GM23338 (cell line): ENCODE data around the gene SNX30. TPM values are rescaled to one million over a fixed set of nuclear protein-coding genes. Genes with fewer than 3 reads are reported as not detected.

Experiments used
- ATAC-seq: fragments of 200-7000 bp; cut with Tn5 transposase; 3 replicates; pipeline ENCODE4 v1.9.1; 2020
- DNase-seq: peaks from one replicate; pipeline ENCODE4 v3.0.0-alpha.2; 2015; ENCODE audit warnings: low spot score
- H2AFZ ChIP-seq: fragments of 200-600 bp; sonication (generic); 2 replicates; pipeline ENCODE4 v1.8.0; 2016; ENCODE audit warnings: antibody characterized with exemption, mild to moderate bottlenecking, moderate library complexity
- H3F3A ChIP-seq: fragments of 200-600 bp; sonication (generic); replicated peaks from 2 replicates; pipeline ENCODE4 v1.8.0; 2017; ENCODE audit warnings: antibody characterized with exemption, mixed run types, low read depth
- H3K27ac ChIP-seq: fragments of 200-600 bp; sonication (generic); 2 replicates; pipeline ENCODE4 v1.6.1; 2016; ENCODE audit warnings: low read depth
- H3K27me3 ChIP-seq: fragments of 200-600 bp; sonication (generic); 2 replicates; pipeline ENCODE4 v1.8.0; 2016; ENCODE audit warnings: mild to moderate bottlenecking, mixed run types, moderate library complexity; ENCODE audit not compliant: insufficient read depth
- H3K36me3 ChIP-seq: fragments of 200-600 bp; sonication (generic); 2 replicates; pipeline ENCODE4 v1.8.0; 2016; ENCODE audit warnings: mild to moderate bottlenecking; ENCODE audit not compliant: insufficient read depth
- H3K4me1 ChIP-seq: fragments of 200-600 bp; sonication (generic); 2 replicates; pipeline ENCODE4 v1.8.0; 2016; ENCODE audit warnings: mild to moderate bottlenecking, moderate library complexity; ENCODE audit not compliant: insufficient read depth
- H3K4me2 ChIP-seq: fragments of 200-600 bp; sonication (generic); 2 replicates; pipeline ENCODE4 v1.7.1; 2017; ENCODE audit warnings: mixed run types
- H3K4me3 ChIP-seq: fragments of 200-600 bp; sonication (generic); 2 replicates; pipeline ENCODE4 v1.6.1; 2016; ENCODE audit warnings: mixed run types
- H3K79me2 ChIP-seq: fragments of 200-600 bp; sonication (generic); replicated peaks from 2 replicates; pipeline ENCODE4 v1.8.0; 2017; ENCODE audit warnings: mild to moderate bottlenecking; ENCODE audit not compliant: insufficient read depth
- H3K9me2 ChIP-seq: fragments of 200-600 bp; sonication (generic); 2 replicates; pipeline ENCODE4 v1.8.0; 2017; ENCODE audit not compliant: insufficient read depth
- H4K20me1 ChIP-seq: fragments of 200-600 bp; sonication (generic); replicated peaks from 2 replicates; pipeline ENCODE4 v1.8.0; 2017; ENCODE audit warnings: mild to moderate bottlenecking; ENCODE audit not compliant: insufficient read depth
- H3K27ac Mint-ChIP-seq: 2 replicates; pipeline ENCODE4 v1.8.0; 2020; ENCODE audit warnings: inconsistent platforms, mild to moderate bottlenecking, moderate library complexity, mixed read lengths
- H3K27me3 Mint-ChIP-seq: 3 replicates; pipeline ENCODE4 v1.8.0; 2022; ENCODE audit warnings: low read depth, mild to moderate bottlenecking, moderate library complexity, mixed read lengths, inconsistent platforms; ENCODE audit not compliant: insufficient read depth, poor library complexity
- H3K36me3 Mint-ChIP-seq: 3 replicates; pipeline ENCODE4 v1.8.0; 2021; ENCODE audit warnings: low read depth, mild to moderate bottlenecking, inconsistent platforms, moderate library complexity, mixed read lengths
- H3K4me1 Mint-ChIP-seq: 3 replicates; pipeline ENCODE4 v1.8.0; 2020; ENCODE audit warnings: mild to moderate bottlenecking, inconsistent platforms, mixed read lengths
- H3K4me3 Mint-ChIP-seq: 3 replicates; pipeline ENCODE4 v1.8.0; 2021; ENCODE audit warnings: moderate library complexity, mild to moderate bottlenecking, inconsistent platforms, mixed read lengths
- H3K9me3 Mint-ChIP-seq: 3 replicates; pipeline ENCODE4 v1.8.0; 2020; ENCODE audit warnings: moderate library complexity, mild to moderate bottlenecking, inconsistent platforms, mixed read lengths
- CREB1 ChIP-seq: fragments of 250-450 bp; sonication (Bioruptor Pico); IDR thresholded peaks from 2 replicates; pipeline ENCODE4 v1.5.0; 2020; ENCODE audit warnings: low read depth, mild to moderate bottlenecking, moderate library complexity
- EZH2 ChIP-seq: fragments of 200-600 bp; sonication (generic); IDR thresholded peaks from one replicate; pipeline ENCODE4 v1.8.0; 2017; ENCODE audit warnings: antibody characterized with exemption, mild to moderate bottlenecking, low read depth; ENCODE audit not compliant: unreplicated experiment
- EZH2phosphoT487 ChIP-seq: fragments of 200-600 bp; sonication (generic); IDR thresholded peaks from one replicate; pipeline ENCODE4 v1.8.1; 2018; ENCODE audit warnings: antibody characterized with exemption; ENCODE audit not compliant: unreplicated experiment
- JUNB ChIP-seq: IDR thresholded peaks from one replicate; pipeline ENCODE4 v1.6.1; 2016; ENCODE audit warnings: antibody characterized with exemption; ENCODE audit not compliant: unreplicated experiment
- NANOG ChIP-seq: IDR thresholded peaks from 2 replicates; pipeline ENCODE4 v1.6.1; 2016; ENCODE audit warnings: antibody characterized with exemption, borderline replicate concordance
- POLR2AphosphoS5 ChIP-seq: IDR thresholded peaks from 2 replicates; pipeline ENCODE4 v1.6.1; 2016; ENCODE audit warnings: antibody characterized with exemption, low read depth
- REST ChIP-seq: IDR thresholded peaks from one replicate; pipeline ENCODE4 v1.6.1; 2018; ENCODE audit warnings: antibody characterized with exemption; ENCODE audit not compliant: unreplicated experiment
- STAT1 ChIP-seq: IDR thresholded peaks from one replicate; pipeline ENCODE4 v1.6.1; 2016; ENCODE audit warnings: antibody characterized with exemption; ENCODE audit not compliant: unreplicated experiment
- ZNF114 ChIP-seq: fragments of 250-450 bp; sonication (Bioruptor Pico); IDR thresholded peaks from 2 replicates; pipeline ENCODE4 v1.5.0; 2020; ENCODE audit warnings: mild to moderate bottlenecking, moderate library complexity
- polyA plus RNA-seq: library from polyadenylated mRNA; unstranded; fragments of >200 nt; fragmentation: Nextera tagmentation; extraction: Ambion mirVana; gene quantifications from 2 replicates; pipeline ENCODE4 v1.2.1, GENCODE V29; 2016
- total RNA-seq: library from RNA; depleted of rRNA; stranded (reverse); fragments of >200 nt; shearing (Covaris generic); gene quantifications from 2 replicates; pipeline ENCODE4 v1.2.3, GENCODE V29; 2014
- TF ChIP-seq, protein P1 (sequence below), 2 experiments: fragments of 200-600 bp in 1 of 2; sonication (generic) in 1 of 2; conservative IDR thresholded peaks; 2 replicates each; pipeline versions ENCODE4 v1.5.1 to v1.6.1; 2016 to 2017; ENCODE audit warnings: antibody characterized with exemption in 2 of 2, low read depth in 2 of 2, mild to moderate bottlenecking in 2 of 2, moderate library complexity in 1 of 2
- TF ChIP-seq, protein P2 (sequence below): IDR thresholded peaks from 2 replicates; pipeline ENCODE4 v1.6.1; 2016; ENCODE audit warnings: antibody characterized with exemption

The SNX30 gene
- total and polyA plus RNA-seq, 2 experiments from 2014 or later, result 2.1 to 17.8 TPM

DNA sequence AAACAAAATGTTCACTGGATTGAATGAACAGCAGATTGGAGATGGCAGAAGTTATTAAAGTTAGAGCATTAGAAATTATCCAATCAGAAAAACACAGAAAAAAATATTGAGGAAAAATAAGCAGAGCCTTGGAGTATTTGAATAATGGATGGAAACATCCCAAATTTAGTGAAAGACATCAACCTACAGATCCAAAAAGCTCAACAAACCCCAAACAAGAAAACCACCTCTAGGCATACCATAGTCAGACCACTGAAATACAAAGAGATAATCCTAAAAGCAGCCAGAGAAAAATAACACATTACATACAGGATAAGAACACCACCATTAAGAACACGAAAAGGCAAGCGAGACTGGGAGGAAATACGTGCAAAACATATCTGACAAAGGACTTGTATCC, 37.9 kb upstream of the SNX30 start:
- ATAC-seq (no peak), DNase-seq (no peak)
- Histone ChIP-seq H2AFZ (no peak overlapping the region), H4K20me1 (peaks cover 5% of the 10 kb centered on the region; the same call in 1 of the 2 replicates), H3F3A (no peaks in the 10 kb centered on the region), H3K79me2 (peaks cover 50% of the 10 kb centered on the region), H3K4me3 (no peak overlapping the region), H3K27me3 (no peaks in the 10 kb centered on the region), H3K36me3 (no peaks in the 10 kb centered on the region; the same call in 1 of the 2 replicates), H3K4me1 (no peaks in the 10 kb centered on the region), H3K4me2 (no peak overlapping the region), H3K27ac (no peak overlapping the region), H3K9me2 (no peaks in the 10 kb centered on the region)
- Mint-ChIP-seq H3K4me3 (no peak overlapping the region), H3K27ac (no peak overlapping the region), H3K27me3 (no peaks in the 10 kb centered on the region), H3K36me3 (peaks cover 3% of the 10 kb centered on the region; the same call in 2 of the 3 replicates), H3K9me3 (no peaks in the 10 kb centered on the region), H3K4me1 (peaks cover 6% of the 10 kb centered on the region; the same call in 1 of the 3 replicates)
- TF ChIP-seq, protein P1, sequence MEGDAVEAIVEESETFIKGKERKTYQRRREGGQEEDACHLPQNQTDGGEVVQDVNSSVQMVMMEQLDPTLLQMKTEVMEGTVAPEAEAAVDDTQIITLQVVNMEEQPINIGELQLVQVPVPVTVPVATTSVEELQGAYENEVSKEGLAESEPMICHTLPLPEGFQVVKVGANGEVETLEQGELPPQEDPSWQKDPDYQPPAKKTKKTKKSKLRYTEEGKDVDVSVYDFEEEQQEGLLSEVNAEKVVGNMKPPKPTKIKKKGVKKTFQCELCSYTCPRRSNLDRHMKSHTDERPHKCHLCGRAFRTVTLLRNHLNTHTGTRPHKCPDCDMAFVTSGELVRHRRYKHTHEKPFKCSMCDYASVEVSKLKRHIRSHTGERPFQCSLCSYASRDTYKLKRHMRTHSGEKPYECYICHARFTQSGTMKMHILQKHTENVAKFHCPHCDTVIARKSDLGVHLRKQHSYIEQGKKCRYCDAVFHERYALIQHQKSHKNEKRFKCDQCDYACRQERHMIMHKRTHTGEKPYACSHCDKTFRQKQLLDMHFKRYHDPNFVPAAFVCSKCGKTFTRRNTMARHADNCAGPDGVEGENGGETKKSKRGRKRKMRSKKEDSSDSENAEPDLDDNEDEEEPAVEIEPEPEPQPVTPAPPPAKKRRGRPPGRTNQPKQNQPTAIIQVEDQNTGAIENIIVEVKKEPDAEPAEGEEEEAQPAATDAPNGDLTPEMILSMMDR (conservative IDR thresholded peaks at IDR 0.05; ENCODE audit: low read depth in 2 of 2), result no peak
- TF ChIP-seq EZH2phosphoT487 (no peak), JUNB (no peak), POLR2AphosphoS5 (no peak), REST (no peak), EZH2 (no peak), NANOG (no peak), STAT1 (no peak)

DNA sequence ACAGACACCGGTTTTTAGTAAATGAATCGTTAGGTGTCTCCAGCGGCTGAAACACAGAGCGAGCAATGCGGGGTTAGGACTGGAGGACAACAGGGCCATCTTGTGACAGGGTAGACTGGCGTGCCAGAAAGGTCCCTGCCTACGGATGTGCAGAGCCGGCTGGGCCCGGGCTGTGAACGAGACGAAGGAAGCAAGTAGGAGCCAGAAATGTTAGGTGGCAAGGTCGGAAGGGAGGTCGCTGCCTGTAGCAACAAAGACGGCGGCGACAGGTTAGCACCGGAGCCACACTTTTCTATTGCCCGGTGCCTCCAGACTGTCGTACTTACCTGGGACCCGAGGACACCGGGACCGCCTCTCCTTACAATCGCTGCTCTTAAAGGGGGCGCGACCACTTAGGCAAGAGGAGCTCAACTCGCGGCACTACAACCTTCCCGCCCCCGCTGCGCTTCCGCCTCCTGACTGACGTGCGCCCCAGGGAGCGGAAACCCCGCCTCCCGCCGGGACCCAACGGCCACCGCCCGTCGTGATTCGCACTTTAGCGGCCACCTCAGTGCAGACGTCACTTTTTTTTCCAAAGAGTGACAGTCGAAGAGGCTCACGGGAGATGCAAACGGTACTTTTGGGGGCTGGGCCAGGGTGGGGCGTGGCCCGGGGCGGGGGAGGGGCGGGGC, 32.8 kb upstream of the SNX30 start, which contains the start of gene INIP:
TSS of gene INIP (minus strand) at position 457 of the 671 bp plus-strand sequence. CDS start 1,632 bp downstream, outside the sequence.
- Histone ChIP-seq H4K20me1 (no peaks in the 10 kb centered on the region), H3K27me3 (no peaks in the 10 kb centered on the region), H3K9me2 (no peaks in the 10 kb centered on the region), H3K27ac (peak within 1 kb of the TSS; percentile 89), H3K4me3 (peak within 1 kb of the TSS; percentile 70), H2AFZ (peak within 1 kb of the TSS; percentile 94), H3K79me2 (peaks cover 27% of the 10 kb centered on the region), H3F3A (0 out of 2 replicates have a peak, but pooled peaks cover 6% of the 10 kb centered on the region), H3K36me3 (no peaks in the 10 kb centered on the region; the same call in 1 of the 2 replicates), H3K4me1 (no peaks in the 10 kb centered on the region), H3K4me2 (peak within 1 kb of the TSS; percentile 83)
- DNase-seq, result peak; percentile 99
- no peaks in the 10 kb centered on the region for H3K27me3 Mint-ChIP-seq
- H3K4me1 Mint-ChIP-seq, result no peaks in the 10 kb centered on the region
- peaks cover 3% of the 10 kb centered on the region; the same call in 2 of the 3 replicates for H3K36me3 Mint-ChIP-seq
- ATAC-seq, result peak; percentile 93
- H3K27ac Mint-ChIP-seq, result peak within 1 kb of the TSS; percentile 96
- H3K4me3 Mint-ChIP-seq, result peak within 1 kb of the TSS; percentile 95
- no peaks in the 10 kb centered on the region for H3K9me3 Mint-ChIP-seq
- TF ChIP-seq NANOG (no peak), ZNF114 (CRISPR knock-in tag) (no peak), EZH2 (no peak), JUNB (no peak), CREB1 (CRISPR knock-in tag) (peak; percentile 87), EZH2phosphoT487 (no peak), POLR2AphosphoS5 (peak; percentile 94)
- TF ChIP-seq, protein P2, sequence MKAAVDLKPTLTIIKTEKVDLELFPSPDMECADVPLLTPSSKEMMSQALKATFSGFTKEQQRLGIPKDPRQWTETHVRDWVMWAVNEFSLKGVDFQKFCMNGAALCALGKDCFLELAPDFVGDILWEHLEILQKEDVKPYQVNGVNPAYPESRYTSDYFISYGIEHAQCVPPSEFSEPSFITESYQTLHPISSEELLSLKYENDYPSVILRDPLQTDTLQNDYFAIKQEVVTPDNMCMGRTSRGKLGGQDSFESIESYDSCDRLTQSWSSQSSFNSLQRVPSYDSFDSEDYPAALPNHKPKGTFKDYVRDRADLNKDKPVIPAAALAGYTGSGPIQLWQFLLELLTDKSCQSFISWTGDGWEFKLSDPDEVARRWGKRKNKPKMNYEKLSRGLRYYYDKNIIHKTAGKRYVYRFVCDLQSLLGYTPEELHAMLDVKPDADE, result peak; percentile 77
- TF ChIP-seq, protein P1 (conservative IDR thresholded peaks at IDR 0.05; ENCODE audit: low read depth in 2 of 2), result peak; percentile 14 to 47; a peak in 2 of 4 replicates
